NCI-H2227 treated with DMSO at 0.1 percent for 48 hours (cell line): Measurements from ENCODE around the gene MICU1.
"Not testable (repeated sequence)": the region's sequence is repeated elsewhere in the genome, so short reads cannot be mapped to it uniquely, and the experiment has no call there.

ENCODE experiments used
- DNase-seq: peaks from one replicate; lab custom pipeline; 2025; lab: John Stamatoyannopoulos, UW

The MICU1 gene

DNA sequence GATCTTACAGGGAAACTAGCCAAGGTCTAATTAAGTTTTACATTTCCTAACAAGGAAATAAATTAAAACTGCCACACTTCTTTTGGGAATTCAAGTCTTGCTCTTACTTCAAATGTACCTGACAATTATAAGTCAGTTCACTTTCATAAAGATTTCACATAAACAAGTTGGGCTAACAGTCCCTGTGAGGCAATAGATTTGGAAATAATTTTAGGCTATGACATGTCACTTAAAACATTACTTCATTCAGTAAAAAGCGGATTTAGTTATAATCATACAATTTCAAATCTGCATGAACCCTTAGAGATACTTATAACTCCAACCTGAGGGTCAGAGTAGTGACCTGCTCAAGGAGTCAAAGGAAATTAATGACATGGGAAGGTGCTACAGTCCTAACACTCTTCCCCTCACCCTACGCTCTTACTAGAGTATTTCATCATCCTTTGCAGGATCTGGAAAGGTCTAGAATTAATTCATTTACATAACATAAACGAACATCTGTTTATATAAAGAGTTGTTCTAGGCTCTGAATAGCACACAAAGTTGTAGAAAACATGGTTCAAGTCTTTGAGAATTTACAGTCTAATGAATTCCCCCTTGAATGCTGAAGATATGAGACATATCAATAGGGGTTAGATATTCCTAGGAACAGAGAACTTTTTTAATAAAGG is 238.8 kb downstream of the MICU1 start:
- DNase-seq = no peak

DNA sequence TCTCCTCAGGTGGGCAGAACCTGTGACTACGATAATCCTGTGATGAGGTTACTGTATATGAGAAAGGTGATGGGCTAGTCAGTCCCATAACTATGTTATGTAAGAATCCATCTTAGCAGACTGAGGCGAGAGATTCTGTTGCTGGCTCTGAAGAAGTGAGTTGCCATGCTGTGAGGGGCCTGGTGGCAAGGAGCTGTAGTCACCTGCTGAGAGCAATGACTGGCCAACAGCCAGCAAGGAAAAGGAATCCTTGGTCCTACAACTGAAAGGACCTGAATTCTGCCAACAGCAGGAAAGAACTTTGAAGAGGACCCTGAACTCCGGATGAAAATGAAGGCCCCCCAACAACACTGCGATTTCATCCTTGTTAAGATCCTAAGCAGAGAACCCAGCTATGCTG is 240.2 kb downstream of the MICU1 start:
- no peak for DNase-seq

DNA sequence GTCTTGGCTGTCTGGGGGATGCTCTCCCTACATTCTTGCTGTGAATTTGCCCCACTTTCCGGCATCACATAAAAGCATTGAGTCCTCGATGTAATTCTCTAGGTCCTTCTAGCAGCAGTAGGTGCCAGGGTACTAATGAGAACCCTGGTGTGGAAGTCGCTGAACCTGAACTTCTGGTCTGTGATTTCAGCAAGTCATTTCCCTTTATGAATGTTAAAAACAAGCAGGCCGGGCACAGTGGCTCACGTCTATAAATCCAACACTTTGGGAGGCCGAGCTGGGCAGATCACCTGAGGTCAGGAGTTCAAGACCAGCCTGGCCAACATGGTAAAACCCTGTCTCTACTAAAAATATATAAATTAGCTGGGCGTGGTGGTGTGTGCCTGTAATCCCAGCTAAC is 240.9 kb downstream of the MICU1 start:
- not testable (repeated sequence) for DNase-seq

DNA sequence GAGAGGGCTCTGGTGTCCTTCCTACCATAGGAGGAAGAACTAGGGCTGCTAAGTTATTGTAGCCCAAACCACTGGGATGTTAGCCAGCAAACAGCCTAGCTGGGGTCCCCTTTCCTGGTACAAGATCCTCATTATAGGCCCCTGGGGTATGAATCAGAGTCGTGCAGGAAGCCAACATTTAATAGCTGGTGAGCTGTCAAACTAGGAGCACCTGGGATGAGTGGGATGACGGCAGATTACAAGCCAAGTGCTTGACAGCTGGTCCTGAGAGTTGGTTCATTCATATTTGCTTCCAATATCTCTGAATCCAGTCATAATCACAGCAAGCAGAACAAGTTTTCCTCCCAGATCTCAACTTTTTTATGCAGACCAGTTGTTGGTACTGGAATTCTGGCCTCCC is 246.1 kb downstream of the MICU1 start:
- no peak for DNase-seq

DNA sequence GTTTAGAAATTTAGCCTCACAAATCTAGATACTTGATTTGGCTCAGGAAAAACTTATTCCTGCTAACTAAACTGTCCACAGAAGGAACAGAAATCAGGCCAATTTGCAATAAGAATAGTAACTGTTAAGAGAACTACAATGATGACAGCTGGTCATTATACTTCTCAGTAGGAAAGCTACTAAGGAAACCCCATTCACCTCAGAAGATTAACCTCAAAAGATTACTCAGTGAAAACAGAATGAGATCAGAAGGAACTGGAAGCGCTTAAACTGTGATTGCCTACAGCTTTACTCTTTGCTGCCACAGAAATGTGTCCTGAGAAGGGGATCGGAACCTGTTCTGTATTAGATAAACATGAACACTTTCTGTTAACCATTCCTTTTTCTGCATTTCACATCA is 246.8 kb downstream of the MICU1 start:
- peak; percentile 15 for DNase-seq

DNA sequence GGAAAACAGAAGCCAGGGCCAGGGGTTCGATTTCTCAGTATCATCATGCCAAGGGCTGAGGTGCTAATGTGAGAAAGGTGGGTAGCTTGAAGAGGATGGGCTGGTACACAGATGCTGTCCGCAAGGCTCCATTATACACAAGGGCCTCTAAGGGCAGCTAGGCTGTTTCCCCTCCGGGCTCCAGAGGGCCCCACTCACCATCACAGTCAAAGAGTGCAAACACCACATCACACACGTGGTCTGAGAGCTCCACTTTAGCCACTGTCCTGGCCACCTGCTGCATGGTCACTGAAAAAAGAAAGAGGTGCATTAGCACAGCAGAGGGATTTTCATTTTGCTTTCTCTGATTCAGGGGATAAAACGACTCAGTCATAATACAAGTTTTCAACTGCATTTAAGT is 250.3 kb downstream of the MICU1 start:
- no peak for DNase-seq

DNA sequence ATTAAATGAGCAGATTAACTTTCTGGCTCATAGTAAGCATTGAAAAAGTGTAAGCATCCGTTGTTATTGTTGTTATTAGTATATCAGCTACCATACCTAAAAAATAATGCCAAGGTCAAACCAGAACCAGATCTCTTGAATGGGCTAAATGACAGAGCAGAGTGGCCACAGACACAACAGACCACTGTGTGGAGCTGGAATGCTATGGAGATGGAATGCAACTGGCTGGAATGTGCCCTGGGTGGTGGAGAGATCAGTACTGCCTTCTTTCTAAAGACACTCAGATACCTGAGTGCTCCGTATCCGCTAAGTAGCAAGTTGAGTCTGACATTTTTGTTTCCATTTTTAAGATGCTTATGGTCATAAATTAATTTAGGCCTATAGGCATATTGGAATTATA is 250.7 kb downstream of the MICU1 start:
- no peak for DNase-seq

DNA sequence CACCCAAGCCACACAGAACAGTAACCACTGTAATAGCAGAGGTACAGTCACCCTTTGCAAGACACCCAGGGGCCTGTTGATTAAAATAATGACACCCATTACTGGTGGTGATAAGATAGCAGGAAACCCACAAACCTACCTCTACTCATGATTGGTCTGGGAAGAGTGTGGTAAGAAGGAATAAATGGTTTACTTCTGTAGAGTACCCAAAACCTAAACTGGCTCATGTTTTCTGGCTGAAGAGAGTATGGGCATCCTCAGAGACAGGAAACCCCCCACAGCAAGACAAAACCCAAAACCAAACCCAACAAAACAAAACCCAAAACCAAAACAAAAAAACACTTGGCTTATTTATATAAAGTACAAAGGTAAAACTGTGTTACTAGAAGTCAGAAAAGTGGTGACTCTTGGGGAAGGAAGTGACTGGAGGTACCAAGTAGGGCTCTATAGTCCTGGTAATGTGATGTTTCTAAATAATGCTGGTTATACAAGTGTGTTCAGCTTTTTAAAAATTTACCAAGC is 255.6 kb downstream of the MICU1 start:
- no peak for DNase-seq

DNA sequence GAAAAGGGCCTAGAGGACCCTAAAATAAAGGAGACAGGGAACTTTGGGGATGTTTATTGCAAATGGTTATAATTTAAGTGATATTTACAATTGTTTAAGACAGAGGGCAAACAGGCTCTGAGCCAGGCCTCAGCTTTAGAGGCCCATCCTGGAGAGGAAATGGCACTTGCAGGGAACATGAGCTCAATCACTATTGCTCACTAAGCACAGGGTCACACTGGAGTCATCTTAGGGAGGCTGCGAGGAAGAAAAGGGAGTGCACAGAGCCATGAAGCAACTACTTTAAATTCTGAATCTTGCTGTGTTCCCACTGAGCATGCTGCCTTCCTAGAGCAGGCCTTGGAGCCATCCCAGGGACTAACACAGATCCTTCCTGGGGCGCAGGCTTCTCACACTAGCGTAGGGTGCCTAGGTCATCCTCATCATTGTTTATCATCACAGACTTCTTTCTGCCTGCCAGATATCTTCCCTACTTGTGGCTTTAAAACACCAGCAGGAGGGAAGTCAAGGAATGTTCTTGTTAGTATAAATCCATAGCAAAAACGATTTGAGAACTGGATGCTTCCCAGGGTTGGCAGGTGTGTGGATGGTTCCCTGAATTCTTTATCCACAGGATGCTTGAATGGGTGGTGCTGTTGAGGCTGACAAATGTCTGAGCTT is 258.4 kb downstream of the MICU1 start:
- DNase-seq = no peak

DNA sequence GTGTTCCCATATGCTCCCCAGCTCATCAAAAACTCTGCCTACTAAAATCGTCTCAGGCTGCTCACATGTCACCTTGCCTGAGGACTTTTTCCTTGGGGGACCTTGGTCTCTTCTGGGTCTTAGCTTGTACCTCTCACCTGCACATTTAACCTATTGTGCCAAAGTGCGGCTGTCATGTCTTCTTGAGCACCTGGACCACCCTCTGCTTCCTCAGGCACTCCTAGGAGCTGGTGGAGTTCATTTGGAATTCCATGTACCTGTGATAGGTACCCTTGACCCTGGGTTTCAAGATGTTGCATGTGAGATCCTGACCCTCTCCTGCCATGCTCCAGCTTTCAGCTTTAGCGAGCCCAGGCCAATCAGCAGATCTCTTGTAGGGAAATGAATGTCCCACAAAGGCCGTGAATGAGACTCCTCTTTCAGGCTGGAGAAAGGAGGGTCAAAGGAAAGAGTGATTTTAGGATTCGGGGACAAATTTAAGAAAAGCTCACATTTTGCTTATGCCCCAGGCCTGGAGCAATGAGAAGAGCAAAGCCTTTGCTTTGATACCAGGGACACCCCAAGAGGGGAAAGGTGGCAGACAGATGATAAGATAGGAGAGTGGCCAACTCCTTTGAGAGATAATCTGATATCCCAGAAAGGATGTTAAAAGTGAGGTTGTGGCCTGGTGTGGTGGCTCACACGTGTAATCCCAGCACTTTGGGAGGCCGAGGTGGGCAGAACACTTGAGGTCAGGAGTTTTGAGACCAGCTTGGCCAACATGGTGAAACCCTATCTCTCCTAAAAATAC is 260.6 kb downstream of the MICU1 start:
- DNase-seq = no peak

DNA sequence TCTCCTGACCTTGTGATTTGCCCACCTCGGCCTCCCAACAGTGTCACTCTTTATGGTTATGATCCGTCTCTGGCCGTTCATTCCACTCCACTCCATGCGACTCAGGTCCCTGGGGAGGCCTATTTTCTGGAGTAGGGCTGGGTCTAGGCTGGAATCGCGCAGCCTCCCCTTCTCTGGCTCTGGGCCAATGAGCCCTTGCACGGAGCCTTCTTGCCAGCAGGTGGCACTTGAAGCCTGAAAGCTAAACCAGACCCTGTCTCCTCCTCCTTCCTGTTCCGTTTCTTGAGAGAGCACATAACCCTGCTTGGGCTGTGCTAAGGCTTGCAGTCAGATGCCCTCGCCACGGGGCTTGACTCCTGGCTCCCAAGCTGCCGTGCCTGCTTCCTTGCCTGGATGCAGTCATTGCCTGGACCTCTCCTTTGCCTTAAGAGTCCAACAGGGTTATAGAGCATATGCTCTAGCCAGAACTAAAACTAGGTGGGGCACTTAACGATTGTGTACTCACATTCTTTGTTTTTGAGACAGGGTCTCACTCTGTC is 261.6 kb downstream of the MICU1 start:
- peak; percentile 86 for DNase-seq

DNA sequence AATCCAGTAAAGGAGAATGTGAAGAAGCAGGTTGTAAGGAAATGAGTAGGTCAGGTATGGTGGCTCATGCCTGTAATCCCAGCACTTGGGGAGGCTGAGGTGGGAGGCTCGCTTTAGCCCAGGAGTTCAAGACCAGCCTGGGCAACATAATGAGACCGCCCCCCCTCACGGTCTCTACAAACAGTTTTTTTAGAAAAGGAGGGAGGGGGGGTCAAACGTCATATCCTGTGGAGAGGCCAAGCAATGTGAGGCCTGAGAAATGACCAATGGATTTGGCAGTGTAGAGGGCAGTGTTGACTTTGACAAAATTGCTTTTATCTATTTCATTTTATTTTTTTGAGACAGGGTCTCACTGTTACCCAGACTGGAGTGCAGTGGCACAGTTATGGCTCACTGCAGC is 268.9 kb downstream of the MICU1 start:
- no peak for DNase-seq

DNA sequence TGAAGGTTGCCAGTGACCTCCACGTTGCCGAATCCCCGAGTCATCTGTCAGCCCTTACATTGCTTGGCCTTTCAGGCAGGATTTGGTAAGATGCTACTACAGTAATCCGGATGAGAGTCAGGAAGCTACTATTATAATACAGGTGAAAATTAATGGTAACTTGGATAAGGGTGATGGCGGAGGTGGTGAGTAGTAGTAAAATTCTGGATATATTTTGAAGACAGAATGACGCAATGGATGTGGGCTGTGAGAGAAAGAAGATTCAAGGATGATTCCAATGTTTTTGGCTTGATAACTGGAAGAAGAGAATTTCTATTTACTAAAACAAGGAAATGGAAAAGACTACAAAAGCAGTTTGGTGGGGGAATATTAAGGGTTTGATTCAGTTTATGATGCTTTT is 269.8 kb downstream of the MICU1 start:
- no peak for DNase-seq

DNA sequence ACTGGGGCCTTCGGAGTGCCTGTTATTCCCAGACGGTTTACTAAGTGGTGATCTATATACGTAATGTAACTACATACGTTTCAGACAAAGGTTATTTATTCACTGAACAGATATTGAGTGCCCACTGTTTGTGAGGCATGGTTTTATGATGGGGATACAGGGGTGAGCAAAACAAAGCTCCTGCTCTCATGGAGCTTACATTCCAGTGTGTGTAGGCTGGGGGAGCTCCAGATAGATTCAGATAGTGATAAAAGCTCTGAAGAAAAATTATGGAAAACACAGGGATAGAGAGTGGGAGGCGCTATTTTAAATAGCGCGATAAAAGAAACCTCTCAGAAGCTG is 270.7 kb downstream of the MICU1 start:
- DNase-seq = no peak

DNA sequence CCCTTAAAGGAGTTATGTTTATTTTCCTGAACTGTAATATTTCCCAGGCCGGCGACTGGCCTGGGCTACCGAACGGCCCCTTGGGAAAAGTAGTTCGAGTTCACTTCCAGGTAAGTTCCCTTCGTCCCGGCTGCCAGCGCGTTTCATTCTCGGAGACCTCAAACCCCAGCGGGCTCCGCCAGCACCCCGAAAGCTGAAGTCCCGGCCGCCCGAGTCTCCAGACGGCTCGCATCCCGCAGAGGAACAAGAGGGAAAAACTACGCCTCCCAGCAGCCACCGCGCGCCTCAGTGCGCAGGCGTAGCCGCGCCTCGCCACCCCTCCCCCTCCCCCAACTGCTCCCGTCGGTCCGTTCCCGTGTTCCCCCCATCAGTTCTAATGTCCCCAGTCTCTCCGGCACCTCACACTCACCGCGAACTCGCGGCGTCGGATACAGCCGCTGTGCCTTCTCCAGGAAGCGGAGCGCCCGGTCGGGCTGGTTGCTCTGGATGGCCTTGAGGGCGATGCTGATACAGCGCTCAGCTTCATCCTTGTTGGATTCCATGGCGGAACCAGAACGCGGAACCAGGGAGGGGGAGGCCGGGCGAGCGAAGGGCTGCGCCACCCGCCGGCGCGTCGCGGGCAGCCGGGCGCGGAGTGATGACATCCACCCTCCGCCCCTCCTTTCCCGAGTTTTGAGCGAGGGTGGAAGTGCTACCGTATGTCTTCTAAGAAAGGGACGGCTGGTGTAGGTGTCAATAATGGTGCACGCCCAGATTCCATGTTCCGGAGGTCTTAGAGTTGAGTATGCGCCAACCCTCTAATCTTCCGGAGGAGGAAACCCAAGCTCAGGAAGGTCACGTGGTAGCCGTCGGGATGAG is 271.3 kb downstream of the MICU1 start, which contains the start of gene DNAJB12:
Gene DNAJB12 (minus strand): TSS at position 564 of the 858 bp plus-strand sequence. CDS start 22 bp downstream, at position 542.
- DNase-seq = peak; percentile 91

DNA sequence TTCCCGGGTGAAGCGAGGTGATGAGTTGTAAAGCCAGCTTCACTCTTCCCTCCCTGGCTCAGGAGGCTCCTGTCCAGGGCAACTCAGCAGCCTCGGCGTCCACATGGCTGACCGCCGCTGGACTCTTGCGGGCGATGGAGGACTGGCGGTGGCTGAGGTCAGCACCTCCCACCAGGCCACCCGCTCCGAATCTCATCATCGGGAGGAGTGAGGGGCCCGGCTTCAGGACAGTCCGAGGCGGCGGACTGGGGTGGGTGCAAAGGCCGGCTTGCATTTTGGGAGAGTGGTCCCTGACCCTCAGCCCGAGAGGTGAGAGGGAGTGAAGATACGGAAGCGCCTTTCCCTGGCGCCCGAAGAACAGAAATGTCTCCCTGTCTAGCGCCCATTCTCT is 271.9 kb downstream of the MICU1 start:
- DNase-seq = no peak

DNA sequence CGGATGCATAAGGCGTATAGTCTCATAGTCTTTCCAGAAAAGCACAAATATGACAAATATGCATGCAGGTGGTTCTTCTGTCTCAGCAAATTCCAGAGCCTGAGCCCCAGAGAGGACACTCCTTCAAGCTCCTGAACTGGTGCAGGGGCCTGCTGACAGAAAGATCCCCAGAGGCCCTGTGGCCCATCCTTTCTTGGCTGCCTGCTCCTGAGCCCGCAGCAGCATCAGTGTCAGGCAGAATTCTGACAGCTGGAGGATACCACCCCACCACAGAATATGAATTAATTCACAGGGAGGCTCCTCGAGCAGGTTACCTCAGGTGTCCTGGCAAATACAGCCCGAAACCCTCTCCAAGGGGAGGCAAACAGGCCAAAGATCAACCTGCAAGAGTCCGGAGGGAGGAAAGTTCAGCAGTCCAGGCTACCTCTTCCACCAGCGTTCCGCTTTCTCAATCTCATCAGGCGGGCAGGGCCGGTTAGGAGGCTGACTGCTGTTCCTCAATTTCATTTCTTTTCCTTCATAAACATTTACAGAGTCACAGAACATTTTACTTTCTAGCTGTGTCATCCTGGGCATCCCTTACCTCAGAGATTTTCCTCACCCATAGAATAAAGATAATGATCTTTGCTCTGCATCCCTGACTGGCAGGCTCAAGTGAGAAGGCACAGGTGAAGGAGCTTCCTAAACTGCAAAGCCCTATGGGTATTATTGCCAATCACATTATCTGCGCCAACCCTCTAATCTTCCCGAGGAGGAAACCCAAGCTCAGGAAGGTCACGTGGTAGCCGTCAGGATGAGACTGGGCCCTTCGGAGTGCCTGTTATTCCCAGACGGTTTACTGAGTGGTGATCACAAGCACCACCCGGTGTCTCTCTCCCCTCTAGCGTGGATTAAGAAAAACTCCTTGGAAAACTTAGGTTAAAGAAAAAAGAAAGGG is 272.6 kb downstream of the MICU1 start:
- no peak for DNase-seq

DNA sequence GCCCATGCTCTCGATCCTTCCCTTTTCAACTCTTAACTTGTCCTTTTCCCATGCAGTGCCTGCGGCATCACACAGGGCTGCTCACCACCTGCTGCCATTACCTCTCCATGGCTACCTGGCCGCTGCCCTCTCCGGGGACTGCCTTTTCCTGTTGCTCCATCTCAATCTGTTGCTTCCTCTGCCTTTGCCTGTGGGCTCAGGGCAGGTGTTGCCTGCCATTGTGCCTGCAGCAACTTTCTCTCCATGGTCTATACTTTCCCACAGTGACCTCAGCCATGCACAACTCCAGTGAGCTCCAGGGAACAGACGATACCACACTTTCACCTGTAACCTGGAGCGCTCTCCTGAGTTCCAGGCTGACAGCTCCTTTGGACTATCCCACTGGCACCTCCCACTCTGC is 274.4 kb downstream of the MICU1 start:
- no peak for DNase-seq

DNA sequence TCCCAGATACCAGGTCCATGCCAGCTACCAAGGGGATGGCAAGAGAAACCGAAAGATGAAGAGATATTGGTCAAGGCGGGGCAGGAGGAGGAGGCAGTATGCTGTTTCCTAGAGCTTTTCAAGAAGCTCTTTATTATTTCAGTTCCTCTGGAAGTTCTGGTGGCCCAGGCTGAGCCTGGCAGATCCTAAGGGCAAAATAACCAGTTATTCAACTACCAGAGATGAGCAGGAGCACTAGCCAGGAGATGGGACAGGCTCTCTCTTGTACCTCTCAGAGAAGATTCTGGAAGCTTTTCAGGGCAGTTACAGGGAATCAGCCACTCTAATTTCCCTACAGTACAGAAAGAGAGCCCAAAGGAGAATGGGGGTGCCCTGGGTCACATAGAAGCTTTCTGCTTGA is 276.4 kb downstream of the MICU1 start:
- no peak for DNase-seq

DNA sequence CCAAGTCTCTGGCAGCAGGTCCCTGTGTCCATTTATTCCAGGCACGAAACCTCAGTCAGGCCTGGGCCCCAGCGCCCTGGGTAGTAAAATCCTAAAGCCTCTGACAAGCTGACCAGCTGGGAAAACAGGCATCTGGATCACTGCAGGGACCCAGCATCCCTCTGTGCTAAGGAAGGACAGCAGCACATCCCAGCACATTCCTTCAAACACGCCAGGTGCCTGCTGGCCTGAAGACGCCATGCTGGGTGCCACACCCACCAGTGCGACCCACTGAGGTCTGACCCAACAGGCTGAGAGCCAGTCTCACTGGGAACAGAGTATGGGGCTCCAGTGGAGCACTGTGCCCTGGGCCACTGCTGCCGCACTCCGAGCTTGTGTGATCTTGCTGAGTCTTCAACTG is 277.6 kb downstream of the MICU1 start:
- DNase-seq = no peak

DNA sequence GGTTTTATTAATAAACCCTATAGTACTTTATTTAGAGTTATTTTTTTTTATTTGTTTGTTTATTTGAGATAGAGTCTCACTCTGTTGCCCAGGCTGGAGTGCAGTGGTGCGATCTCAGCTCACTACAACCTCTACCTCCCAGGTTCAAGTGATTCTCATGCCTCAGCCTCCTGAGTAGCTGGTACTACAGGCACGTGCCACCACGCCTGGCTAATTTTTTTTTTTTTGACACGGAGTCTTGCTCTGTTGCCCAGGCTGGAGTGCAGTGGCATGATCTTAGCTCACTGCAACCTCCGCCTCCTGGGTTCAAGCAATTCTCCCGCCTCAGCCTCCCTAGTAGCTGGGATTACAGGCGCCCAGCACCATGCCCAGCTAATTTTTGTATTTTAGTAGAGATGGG is 279.8 kb downstream of the MICU1 start:
- DNase-seq = not testable (repeated sequence)
